GM12891 (cell line): ENCODE results near the gene AKR1D1.

Experiments used
- POLR2AphosphoS5 ChIP-seq: IDR thresholded peaks from 2 replicates; pipeline ENCODE4 v1.6.1; 2011; ENCODE audit warnings: low read depth, low read length, control low read depth
- TAF1 ChIP-seq: IDR thresholded peaks from 2 replicates; pipeline ENCODE4 v1.6.1; 2011; ENCODE audit warnings: low read depth, low read length, control low read depth

DNA sequence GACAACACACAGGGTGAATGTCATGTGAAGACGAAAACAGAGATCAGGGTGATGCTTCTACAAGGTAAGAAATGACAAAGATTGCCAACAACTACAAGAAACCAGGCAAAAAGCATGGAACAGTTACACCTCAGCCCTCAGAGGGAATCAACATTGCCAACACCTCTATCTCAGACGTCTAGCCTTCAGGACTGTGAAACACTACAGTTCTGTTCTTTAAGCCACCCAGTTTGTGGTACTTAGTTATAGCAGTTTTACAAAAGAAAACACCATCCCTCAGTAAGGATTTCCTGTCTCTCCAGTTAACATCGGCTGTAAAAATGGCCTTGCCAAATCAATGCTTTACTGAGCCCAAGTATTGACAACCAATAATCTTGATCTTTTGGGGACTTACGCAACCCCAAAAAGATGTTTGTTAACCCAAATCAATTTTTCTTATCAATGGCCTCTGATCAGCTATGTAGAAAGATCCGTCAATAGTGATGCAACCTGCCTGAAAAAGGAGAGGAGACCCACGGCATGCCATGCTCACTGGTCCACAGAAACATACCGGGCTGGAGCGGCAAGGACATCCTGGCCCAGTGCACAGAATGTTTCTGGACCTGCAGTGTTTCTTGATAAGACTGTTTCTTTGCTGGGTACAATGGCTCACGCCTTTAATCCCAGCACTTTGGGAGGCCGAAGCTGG, 44.0 kb downstream of the AKR1D1 start:
- TF ChIP-seq TAF1 (no peak), POLR2AphosphoS5 (no peak)
